Suprapubic skin (tissue), 4 donors: Measurements from ENCODE around the gene IER5. TPM values are rescaled to one million over a fixed set of nuclear protein-coding genes. Genes with fewer than 3 reads are reported as not detected.

ENCODE experiments used
- DNase-seq, 2 donors: peaks; one replicate each; pipeline ENCODE4 v3.0.0-alpha.2; 2019; ENCODE audit warnings: low spot score in 2 of 2
- H3K27ac ChIP-seq: fragments of 200-600 bp; sonication (generic); one replicate; pipeline ENCODE4 v1.5.1; 2019
- H3K27me3 ChIP-seq: fragments of 200-600 bp; sonication (generic); one replicate; pipeline ENCODE4 v1.5.1; 2019
- H3K36me3 ChIP-seq: fragments of 200-600 bp; sonication (generic); one replicate; pipeline ENCODE4 v1.5.1; 2019
- H3K4me1 ChIP-seq: fragments of 200-600 bp; sonication (generic); one replicate; pipeline ENCODE4 v1.5.1; 2019
- H3K4me3 ChIP-seq: fragments of 200-600 bp; sonication (generic); one replicate; pipeline ENCODE4 v1.5.1; 2019; ENCODE audit warnings: mild to moderate bottlenecking
- H3K9me3 ChIP-seq: fragments of 200-600 bp; sonication (generic); one replicate; pipeline ENCODE4 v1.5.1; 2019
- CTCF ChIP-seq, 2 donors: fragments of 200-600 bp in 1 of 2; fragments of 450-650 bp in 1 of 2; sonication (generic) in 1 of 2; IDR thresholded peaks; one replicate each; pipeline ENCODE4 v1.5.1; 2016 to 2019; ENCODE audit warnings: antibody characterized with exemption in 2 of 2, mild to moderate bottlenecking in 1 of 2, moderate library complexity in 1 of 2
- EP300 ChIP-seq: sonication (generic); formaldehyde crosslinking; IDR thresholded peaks from one replicate; pipeline ENCODE4 v1.6.1; 2017; ENCODE audit warnings: antibody characterized with exemption
- POLR2A ChIP-seq, 2 donors: fragments of 450-650 bp; IDR thresholded peaks; one replicate each; pipeline ENCODE4 v1.6.1; 2017; ENCODE audit warnings: antibody characterized with exemption in 2 of 2, mild to moderate bottlenecking in 2 of 2, moderate library complexity in 2 of 2
- POLR2AphosphoS5 ChIP-seq, 3 donors: sonication (generic); formaldehyde crosslinking; IDR thresholded peaks; one replicate each; pipeline ENCODE4 v1.6.1; 2017; ENCODE audit warnings: antibody characterized with exemption in 3 of 3
- WGBS: methylation state at CpG from one replicate; pipeline ENCODE4 v1.1.5; 2018; 5-methylcytosine and 5-hydroxymethylcytosine counted together
- total RNA-seq, 4 donors: library from RNA; depleted of rRNA; stranded (reverse); fragments of >200 nt; gene quantifications; one replicate each; pipeline ENCODE4 v1.1.0, GENCODE V29; 2016

The IER5 gene
- total RNA-seq, 4 donors from 2014 or later: 11.3 to 30.4 (median 24.4) TPM

GRCh38 chr1:181121498-181121897 lies 33.0 kb downstream of the IER5 start:
- 78% methylated on average over 5 of the region's 5 CpGs for WGBS
- Histone ChIP-seq H3K4me3 (no peak overlapping the region), H3K9me3 (no peaks in the 10 kb centered on the region), H3K36me3 (no peaks in the 10 kb centered on the region), H3K27ac (no peak overlapping the region), H3K27me3 (no peaks in the 10 kb centered on the region), H3K4me1 (peaks cover 48% of the 10 kb centered on the region)
- no peak for TF ChIP-seq EP300
- no peak for TF ChIP-seq CTCF (IDR thresholded peaks at IDR 0.05)
- no peak for TF ChIP-seq POLR2A (IDR thresholded peaks at IDR 0.05)
- no peak for TF ChIP-seq POLR2AphosphoS5 (IDR thresholded peaks at IDR 0.05)
- DNase-seq: no peak

- 76% methylated on average over 4 of the region's 5 CpGs for WGBS
- no peaks in the 10 kb centered on the region for H3K27me3 ChIP-seq
- peaks cover 52% of the 10 kb centered on the region for H3K4me1 ChIP-seq
- H3K27ac ChIP-seq: no peak overlapping the region
- H3K36me3 ChIP-seq: no peaks in the 10 kb centered on the region
- H3K4me3 ChIP-seq: no peak overlapping the region
- no peak for DNase-seq
- TF ChIP-seq EP300: no peak
- no peak for TF ChIP-seq CTCF (IDR thresholded peaks at IDR 0.05)
- TF ChIP-seq POLR2AphosphoS5 (IDR thresholded peaks at IDR 0.05): no peak
- TF ChIP-seq POLR2A (IDR thresholded peaks at IDR 0.05): no peak
- no peaks in the 10 kb centered on the region for H3K9me3 ChIP-seq
Measured at GRCh38 chr1:181122222-181122621, 33.7 kb downstream of the IER5 start.

GRCh38 chr1:181123173-181123572 lies 34.7 kb downstream of the IER5 start:
- no peaks in the 10 kb centered on the region for H3K27me3 ChIP-seq
- no peak overlapping the region for H3K27ac ChIP-seq
- no peak for TF ChIP-seq EP300
- no peak for TF ChIP-seq POLR2A (IDR thresholded peaks at IDR 0.05)
- no peak for TF ChIP-seq CTCF (IDR thresholded peaks at IDR 0.05)
- TF ChIP-seq POLR2AphosphoS5 (IDR thresholded peaks at IDR 0.05): no peak
- 94% methylated on average over 3 of the region's 3 CpGs for WGBS
- no peak overlapping the region for H3K4me3 ChIP-seq
- peaks cover 48% of the 10 kb centered on the region for H3K4me1 ChIP-seq
- DNase-seq: no peak
- no peaks in the 10 kb centered on the region for H3K9me3 ChIP-seq
- no peaks in the 10 kb centered on the region for H3K36me3 ChIP-seq

- H3K4me3 ChIP-seq: no peak overlapping the region
Measured at GRCh38 chr1:181124291-181124751, 35.8 kb downstream of the IER5 start.

GRCh38 chr1:181126289-181126688 lies 37.8 kb downstream of the IER5 start:
- no peak overlapping the region for H3K4me3 ChIP-seq
- H3K9me3 ChIP-seq: no peaks in the 10 kb centered on the region
- no peak for DNase-seq
- H3K4me1 ChIP-seq: peaks cover 53% of the 10 kb centered on the region
- TF ChIP-seq POLR2AphosphoS5 (IDR thresholded peaks at IDR 0.05) (no peak), POLR2A (IDR thresholded peaks at IDR 0.05) (no peak), EP300 (no peak), CTCF (IDR thresholded peaks at IDR 0.05) (no peak)
- H3K36me3 ChIP-seq: no peaks in the 10 kb centered on the region
- H3K27me3 ChIP-seq: no peaks in the 10 kb centered on the region
- H3K27ac ChIP-seq: no peak overlapping the region
- WGBS: 58% methylated on average over 3 of the region's 4 CpGs

More at GRCh38 chr1:181124291-181124751, 35.8 kb downstream of the IER5 start:
- no peak for TF ChIP-seq POLR2A (IDR thresholded peaks at IDR 0.05)
- no peak for TF ChIP-seq CTCF (IDR thresholded peaks at IDR 0.05)
- TF ChIP-seq EP300: no peak
- no peak for TF ChIP-seq POLR2AphosphoS5 (IDR thresholded peaks at IDR 0.05)
- Histone ChIP-seq H3K27ac (no peak overlapping the region), H3K36me3 (no peaks in the 10 kb centered on the region), H3K4me1 (peaks cover 50% of the 10 kb centered on the region), H3K27me3 (no peaks in the 10 kb centered on the region), H3K9me3 (no peaks in the 10 kb centered on the region)
- no peak for DNase-seq
- WGBS: 34% methylated on average over 2 of the region's 2 CpGs
